IPS-18c (cell line): ENCODE results near the gene HBQ1.
A peak's percentile ranks its signal among the peaks of the same experiment; 100 is the strongest.
"Not testable (repeated sequence)": the region's sequence is repeated elsewhere in the genome, so short reads cannot be mapped to it uniquely, and the experiment has no call there.

Source experiments
- H3K4me3 ChIP-seq: 2 replicates; pipeline ENCODE4 v1.7.0; 2013; ENCODE audit warnings: low read depth, mild to moderate bottlenecking, low read length, moderate library complexity; ENCODE audit not compliant: insufficient read depth
- H3K9me3 ChIP-seq: one replicate; pipeline ENCODE4 v1.6.1; 2013; ENCODE audit warnings: mild to moderate bottlenecking, low read length, moderate library complexity; ENCODE audit not compliant: control insufficient read depth, insufficient read depth

HBQ1 gene

DNA sequence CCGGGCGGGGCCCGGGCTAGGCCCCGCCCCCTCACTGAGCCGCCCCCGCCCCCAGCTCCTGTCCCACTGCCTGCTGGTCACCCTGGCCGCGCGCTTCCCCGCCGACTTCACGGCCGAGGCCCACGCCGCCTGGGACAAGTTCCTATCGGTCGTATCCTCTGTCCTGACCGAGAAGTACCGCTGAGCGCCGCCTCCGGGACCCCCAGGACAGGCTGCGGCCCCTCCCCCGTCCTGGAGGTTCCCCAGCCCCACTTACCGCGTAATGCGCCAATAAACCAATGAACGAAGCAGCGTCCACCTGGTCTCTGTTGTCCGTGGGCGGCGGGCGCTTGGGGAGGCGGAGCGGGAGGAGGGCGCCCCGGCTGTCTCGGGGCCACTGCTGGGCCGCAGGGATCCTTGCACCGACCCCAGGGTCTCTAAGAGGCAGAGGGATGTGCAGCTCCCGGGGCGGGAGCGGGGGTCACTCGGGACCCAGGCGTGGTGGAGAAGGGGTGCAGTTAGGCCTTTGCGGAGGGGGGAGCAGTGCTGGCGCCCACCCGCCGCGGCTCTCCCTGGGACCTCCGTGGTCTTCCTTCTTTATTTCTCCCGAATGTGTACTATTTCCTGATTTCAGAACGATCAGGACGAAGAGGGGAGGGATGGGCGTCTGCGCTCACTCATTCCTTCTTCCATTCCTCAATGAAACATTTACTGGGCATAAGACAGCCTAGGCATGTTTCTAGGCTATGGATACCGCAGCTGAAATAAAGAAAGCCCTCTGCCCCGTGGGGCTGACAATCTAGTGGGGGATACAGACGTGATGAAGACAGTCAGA lies 25.8 kb upstream of the HBQ1 start:
- H3K9me3 ChIP-seq, result no peaks in the 10 kb centered on the region
- H3K4me3 ChIP-seq, result peak overlapping the region; percentile 62

DNA sequence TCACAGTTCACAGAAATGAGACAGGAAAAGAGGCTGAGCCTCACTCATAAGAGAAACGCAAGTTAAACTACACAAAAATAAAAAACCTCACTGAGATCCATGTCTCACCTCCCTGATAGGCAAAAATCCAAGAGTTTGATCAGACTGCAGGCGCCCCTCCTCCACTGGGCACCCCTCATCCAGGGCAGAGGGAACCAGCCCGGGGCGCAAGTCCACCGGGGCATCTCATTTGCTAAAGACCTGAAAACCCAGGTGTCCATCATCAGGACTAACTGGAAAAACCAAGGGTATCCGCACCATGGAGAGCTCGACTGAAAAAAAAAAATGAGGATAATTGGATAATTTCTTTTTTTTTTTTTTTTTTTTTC lies 25.2 kb upstream of the HBQ1 start:
- H3K4me3 ChIP-seq, result peak overlapping the region; percentile 62; the same call in 1 of the 2 replicates

DNA sequence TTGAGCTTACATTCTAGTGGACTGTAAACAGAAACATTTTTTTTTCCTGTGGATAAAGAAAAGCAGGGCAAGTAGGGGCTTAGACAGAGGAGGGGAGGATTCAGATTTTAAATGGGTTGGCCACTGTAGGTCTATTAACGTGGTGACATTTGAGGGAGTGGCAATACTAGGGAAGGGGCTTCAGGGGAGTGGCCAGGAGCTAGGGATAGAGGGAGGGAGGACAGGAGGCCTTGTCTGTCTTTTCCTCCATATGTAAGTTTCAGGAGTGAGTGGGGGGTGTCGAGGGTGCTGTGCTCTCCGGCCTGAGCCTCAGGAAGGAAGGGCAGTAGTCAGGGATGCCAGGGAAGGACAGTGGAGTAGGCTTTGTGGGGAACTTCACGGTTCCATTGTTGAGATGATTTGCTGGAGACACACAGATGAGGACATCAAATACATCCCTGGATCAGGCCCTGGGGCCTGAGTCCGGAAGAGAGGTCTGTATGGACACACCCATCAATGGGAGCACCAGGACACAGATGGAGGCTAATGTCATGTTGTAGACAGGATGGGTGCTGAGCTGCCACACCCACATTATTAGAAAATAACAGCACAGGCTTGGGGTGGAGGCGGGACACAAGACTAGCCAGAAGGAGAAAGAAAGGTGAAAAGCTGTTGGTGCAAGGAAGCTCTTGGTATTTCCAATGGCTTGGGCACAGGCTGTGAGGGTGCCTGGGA lies 21.0 kb upstream of the HBQ1 start:
- no peaks in the 10 kb centered on the region for H3K9me3 ChIP-seq

More for the DNA sequence above, 25.2 kb upstream of the HBQ1 start:
- H3K9me3 ChIP-seq, result no peaks in the 10 kb centered on the region

DNA sequence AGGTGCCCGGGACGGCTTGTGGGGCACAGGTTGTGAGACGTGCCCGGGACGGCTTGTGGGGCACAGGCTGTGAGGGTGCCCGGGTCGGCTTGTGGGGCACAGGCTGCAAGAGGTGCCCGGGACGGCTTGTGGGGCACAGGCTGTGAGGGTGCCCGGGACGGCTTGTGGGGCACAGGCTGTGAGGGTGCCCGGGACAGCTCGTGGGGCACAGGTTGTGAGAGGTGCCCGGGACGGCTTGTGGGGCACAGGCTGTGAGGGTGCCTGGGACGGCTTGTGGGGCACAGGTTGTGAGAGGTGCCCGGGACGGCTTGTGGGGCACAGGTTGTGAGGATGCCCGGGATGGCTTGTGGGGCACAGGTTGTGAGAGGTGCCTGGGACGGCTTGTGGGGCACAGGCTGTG lies 20.0 kb upstream of the HBQ1 start:
- H3K9me3 ChIP-seq, H3K4me3 ChIP-seq: not testable (repeated sequence)

More for the DNA sequence above, 21.0 kb upstream of the HBQ1 start:
- no peak overlapping the region for H3K4me3 ChIP-seq

DNA sequence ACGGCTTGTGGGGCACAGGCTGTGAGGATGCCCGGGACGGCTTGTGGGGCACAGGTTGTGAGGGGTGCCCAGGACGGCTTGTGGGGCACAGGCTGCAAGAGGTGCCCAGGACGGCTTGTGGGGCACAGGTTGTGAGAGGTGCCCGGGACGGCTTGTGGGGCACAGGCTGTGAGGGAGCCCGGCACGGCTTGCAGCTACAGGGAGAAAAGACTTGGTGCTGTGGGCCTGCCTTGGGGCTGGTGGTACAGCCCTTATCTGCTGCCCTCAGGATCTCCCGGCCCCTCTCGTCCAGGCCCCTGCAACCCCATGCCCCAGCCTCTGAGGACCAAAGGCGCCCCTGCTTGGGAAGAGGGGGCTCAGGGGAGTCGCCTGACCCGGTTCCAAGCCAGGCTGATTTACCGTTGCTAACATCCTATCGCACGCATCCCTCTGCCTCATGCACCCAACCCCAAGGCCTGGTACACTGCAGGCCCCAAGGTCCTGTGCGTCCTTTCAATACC lies 19.5 kb upstream of the HBQ1 start:
- no peaks in the 10 kb centered on the region for H3K9me3 ChIP-seq
- no peak overlapping the region for H3K4me3 ChIP-seq

DNA sequence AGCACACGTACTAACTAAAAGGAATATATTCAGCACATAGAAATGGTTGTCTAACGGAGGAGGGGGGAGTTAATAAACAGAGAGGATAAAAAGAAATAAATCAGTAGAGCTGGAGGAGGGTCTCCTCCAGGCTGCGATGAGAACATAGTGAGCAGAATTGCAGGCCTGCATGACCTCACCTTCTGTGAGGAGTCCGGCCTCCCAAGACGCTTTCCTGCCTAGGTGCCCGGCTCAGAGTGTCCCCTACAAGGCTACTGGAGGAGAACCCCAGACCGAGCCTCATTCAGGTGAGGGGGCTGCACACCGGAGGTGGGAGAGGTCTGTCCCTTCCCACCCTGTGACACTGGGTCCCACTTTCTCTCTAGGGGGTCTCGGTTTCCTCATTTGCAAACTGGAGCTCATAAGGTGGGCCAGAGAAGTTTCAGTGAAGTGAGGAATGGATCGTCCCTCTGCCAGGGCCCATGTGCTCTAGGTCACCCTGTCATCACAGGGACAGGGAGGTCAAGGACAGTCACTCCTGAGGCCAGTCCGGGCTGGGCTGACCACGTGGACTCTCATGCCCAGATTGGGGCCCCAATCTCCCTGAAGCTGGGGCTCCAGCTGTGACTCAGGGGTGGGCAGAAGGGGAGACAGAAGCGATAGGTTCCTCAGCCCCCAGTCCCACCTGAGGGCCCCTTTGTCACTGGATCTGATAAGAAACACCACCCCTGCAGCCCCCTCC lies 17.8 kb upstream of the HBQ1 start:
- Histone ChIP-seq H3K4me3 (no peak overlapping the region), H3K9me3 (no peaks in the 10 kb centered on the region)

DNA sequence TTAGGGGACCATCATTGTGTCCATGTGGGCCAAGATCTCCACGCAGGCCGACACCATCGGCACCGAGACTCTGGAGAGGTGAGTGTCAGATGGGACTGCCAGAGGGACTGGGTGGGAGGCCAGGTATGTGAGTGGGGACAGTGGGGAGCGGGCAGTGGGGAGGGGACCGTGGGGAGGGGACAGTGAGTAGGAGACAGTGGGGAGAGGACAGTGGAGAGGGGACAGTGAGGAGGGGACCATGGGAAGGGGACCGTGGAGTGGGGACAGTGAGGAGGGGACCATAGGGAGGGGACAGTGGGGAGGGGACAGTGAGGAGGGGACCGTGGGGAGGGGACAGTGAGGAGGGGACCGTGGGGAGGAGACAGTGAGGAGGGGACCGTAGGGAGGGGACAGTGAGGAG lies 17.1 kb upstream of the HBQ1 start:
- not testable (repeated sequence) for H3K9me3 ChIP-seq, H3K4me3 ChIP-seq

DNA sequence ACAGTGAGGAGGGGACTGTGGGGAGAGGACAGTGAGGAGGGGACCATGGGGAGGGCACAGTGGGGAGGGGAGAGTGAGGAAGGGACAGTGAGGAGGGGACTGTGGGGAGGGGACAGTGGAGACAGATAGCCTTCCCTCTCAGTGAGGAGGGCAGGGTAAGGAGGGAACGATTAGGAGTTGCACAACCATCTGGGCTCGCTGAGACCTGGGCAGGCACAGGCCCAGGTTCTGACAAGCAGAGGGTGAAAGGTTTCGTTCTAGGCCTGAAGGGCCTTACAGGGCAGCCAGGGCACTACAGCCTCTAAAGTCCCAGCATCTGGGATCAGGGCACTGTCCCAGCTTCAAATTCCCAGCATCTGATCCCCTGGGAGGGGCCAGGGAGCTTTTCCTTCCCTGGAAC lies 16.6 kb upstream of the HBQ1 start:
- H3K9me3 ChIP-seq, H3K4me3 ChIP-seq: not testable (repeated sequence)

DNA sequence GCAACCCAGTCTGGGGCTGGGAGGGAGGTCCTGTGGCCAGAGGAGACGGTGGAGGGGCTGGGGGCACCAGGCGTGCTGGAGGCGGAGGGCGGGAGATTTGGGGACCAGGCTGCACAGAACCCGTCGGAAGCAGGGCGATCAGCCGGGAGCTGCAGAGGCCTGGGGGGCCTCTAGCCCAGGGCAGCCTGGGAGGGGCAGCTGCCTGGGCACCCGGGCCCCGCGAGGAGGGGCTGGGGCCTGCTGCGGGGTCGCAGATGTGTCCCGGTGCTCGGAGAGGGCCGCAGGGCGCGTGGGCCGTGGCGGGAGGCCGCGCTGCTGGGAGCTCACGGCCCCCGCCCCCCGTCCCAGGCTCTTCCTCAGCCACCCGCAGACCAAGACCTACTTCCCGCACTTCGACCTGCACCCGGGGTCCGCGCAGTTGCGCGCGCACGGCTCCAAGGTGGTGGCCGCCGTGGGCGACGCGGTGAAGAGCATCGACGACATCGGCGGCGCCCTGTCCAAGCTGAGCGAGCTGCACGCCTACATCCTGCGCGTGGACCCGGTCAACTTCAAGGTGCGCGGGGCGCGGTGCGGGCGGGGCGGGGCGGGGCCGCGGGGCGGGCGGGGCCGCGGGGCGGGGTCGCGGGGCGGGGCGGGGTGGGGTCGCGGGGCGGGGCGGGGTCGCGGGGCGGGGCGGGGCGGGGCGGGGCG lies 16.0 kb upstream of the HBQ1 start:
- H3K9me3 ChIP-seq, result not testable (repeated sequence)

DNA sequence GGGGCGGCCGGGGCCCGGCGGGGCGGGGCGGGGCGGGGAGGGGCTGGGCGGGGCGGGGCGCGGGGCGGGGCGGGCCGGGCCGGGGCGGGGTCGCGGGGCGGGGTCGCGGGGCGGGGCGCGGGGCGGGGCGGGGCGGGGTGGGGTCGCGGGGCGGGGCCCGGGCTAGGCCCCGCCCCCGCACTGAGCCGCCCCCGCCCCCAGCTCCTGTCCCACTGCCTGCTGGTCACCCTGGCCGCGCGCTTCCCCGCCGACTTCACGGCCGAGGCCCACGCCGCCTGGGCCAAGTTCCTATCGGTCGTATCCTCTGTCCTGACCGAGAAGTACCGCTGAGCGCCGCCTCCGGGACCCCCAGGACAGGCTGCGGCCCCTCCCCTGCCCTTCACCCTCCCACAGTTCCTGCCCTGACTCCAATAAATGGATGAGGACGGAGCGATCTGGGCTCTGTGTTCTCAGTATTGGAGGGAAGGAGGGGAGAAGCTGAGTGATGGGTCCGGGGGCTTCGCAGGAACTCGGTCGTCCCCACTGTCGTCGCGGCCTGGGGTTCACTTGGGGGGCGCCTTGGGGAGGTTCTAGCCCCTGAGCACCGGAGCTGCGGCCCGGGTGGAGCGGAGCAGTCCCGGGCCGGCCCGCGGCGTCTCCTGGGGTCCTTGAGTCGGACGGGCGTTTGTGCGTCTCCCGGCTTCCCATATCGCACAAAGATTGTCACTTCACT lies 15.3 kb upstream of the HBQ1 start:
- H3K9me3 ChIP-seq, result peaks cover 2% of the 10 kb centered on the region
- peak overlapping the region; percentile 40 for H3K4me3 ChIP-seq

More for the DNA sequence above, 16.0 kb upstream of the HBQ1 start:
- H3K4me3 ChIP-seq, result not testable (repeated sequence)

DNA sequence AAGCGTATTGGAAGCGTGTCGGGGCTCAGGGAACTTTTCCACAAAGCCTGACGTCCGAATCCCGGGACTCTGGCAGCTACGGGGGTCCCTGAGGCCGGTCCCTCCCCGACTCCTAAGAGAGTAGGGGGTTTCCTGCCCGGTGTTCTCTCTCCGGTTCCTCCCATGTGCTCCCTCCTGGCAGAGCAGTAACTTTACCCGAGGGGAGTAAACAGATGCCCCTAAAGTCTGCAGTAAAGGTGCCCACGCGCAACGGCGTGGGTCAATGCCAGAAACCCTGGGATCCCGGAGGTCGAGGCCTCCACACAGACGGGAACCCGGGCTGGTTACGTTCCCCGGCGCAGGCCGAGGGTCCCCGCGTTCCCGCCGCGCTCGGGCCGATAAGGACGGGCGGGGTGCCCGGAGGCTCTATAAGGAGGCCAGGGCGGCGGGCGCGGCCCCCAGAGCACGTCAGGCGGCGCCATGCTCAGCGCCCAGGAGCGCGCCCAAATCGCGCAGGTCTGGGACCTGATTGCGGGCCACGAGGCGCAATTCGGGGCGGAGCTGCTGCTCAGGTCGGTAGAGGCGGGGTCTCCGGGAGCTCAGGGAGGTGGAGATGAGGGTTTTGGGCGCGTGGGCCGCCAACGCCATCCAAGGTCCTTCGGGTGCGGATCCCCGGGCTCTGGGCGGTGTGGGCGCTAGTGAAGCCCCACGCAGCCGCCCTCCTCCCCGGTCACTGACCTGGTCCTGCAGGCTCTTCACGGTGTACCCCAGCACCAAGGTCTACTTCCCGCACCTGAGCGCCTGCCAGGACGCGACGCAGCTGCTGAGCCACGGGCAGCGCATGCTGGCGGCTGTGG lies 14.5 kb upstream of the HBQ1 start, which contains the start of gene HBM:
Gene HBM (plus strand): TSS at position 440 of the 836 bp plus-strand sequence. CDS start 20 bp downstream, at position 460.
- Histone ChIP-seq H3K4me3 (peak within 1 kb of the TSS; percentile 40), H3K9me3 (peaks cover 2% of the 10 kb centered on the region)

DNA sequence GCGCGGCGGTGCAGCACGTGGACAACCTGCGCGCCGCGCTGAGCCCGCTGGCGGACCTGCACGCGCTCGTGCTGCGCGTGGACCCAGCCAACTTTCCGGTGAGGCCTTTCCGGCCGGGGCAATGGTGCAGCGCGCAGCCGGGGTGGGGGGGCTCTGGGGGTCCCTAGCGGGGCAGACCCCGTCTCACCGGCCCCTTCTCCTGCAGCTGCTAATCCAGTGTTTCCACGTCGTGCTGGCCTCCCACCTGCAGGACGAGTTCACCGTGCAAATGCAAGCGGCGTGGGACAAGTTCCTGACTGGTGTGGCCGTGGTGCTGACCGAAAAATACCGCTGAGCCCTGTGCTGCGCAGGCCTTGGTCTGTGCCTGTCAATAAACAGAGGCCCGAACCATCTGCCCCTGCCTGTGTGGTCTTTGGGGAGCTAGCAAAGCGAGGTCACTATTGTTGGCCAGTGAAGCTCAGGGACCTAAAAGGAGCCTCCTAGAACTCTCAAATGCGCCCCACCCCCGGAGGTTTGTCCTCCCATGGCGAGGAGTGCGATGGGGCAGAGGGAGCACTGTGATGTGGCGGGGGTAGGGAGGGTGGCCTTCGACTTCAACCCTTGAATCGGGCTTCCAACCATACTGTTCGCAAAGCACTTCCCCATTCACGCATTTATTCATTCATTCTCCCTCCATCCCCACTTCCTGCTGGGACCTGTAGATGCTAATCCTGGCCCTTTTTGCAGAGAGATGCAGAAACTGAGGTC lies 13.7 kb upstream of the HBQ1 start:
- H3K9me3 ChIP-seq, result peaks cover 2% of the 10 kb centered on the region
- 0 out of 2 replicates have a peak overlapping the region, but pooled peaks have one; percentile 40 for H3K4me3 ChIP-seq

DNA sequence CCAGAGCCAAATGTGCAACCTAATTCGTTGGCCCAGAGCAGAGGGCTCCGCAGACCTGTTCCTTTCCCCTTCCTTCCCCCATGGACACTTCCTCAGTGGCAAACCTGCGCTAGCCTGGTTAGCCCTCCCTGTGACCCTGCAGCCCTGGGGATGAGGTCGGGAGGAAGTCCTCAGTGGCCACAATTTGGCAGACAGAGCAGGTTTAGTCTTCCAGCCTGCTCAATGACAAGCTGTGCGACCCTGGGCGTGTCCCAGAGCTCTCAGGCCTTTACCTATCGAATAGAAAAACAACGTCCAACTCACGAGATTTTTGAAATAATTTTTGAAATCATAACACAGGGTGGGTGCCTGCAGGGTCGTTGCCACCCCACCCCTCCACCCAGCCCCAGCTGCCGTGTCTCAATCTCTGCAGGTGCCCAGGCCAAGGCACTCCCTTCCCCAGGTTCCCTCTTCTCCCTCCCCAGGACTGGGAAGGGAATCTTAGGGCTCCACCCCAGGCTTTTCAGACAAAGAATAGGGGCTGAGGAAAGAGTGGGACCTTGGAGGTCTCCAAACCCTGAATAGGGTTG lies 13.1 kb upstream of the HBQ1 start:
- peaks cover 2% of the 10 kb centered on the region for H3K9me3 ChIP-seq
- H3K4me3 ChIP-seq, result no peak overlapping the region

DNA sequence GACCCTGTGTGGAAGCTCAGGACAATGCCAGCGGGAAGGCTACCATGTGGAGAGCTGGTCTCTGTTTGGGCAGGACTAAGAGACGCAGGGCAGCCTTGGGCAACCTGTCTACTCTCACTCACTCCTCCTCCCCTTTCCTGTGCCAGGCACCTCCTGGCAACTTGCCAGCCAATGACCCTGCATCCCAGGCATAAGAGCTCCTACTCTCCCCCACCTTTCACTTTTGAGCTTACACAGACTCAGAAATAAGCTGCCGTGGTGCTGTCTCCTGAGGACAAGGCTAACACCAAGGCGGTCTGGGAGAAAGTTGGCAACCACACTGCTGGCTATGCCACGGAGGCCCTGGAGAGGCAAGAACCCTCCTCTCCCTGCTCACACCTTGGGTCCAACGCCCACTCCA lies 11.8 kb upstream of the HBQ1 start:
- H3K4me3 ChIP-seq, result no peak overlapping the region
- peaks cover 2% of the 10 kb centered on the region for H3K9me3 ChIP-seq

DNA sequence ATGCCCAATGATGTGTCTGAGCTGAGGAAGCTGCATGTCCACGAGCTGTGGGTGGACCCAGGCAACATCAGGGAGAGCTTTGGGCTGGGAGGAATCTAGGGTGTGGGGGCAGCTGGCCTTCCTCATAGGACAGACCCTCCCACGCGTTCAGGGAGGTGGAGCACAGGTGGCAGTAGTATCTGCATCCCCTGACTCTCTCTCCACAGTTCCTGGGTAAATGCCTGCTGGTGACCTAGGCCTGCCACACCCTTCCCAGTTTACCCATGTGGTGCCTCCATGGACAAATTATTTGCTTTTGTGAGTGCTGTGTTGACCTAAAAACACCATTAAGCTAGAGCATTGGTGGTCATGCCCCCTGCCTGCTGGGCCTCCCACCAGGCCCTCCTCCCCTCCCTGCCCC lies 11.2 kb upstream of the HBQ1 start:
- peaks cover 2% of the 10 kb centered on the region for H3K9me3 ChIP-seq
- H3K4me3 ChIP-seq, result no peak overlapping the region
